GM10266 (cell line): ENCODE results near the gene ZNF578.
"Not testable (repeated sequence)": the region's sequence is repeated elsewhere in the genome, so short reads cannot be mapped to it uniquely, and the experiment has no call there.

Experiments
- DNase-seq: peaks from one replicate; pipeline ENCODE4 v3.0.0; 2012; ENCODE audit errors: extremely low spot score
- CTCF ChIP-seq: IDR thresholded peaks from 2 replicates; pipeline ENCODE4 v1.5.1; 2012; ENCODE audit warnings: mild to moderate bottlenecking, low read depth; ENCODE audit not compliant: control insufficient read depth, insufficient read depth; ENCODE audit errors: missing control alignments

ZNF578 gene

DNA sequence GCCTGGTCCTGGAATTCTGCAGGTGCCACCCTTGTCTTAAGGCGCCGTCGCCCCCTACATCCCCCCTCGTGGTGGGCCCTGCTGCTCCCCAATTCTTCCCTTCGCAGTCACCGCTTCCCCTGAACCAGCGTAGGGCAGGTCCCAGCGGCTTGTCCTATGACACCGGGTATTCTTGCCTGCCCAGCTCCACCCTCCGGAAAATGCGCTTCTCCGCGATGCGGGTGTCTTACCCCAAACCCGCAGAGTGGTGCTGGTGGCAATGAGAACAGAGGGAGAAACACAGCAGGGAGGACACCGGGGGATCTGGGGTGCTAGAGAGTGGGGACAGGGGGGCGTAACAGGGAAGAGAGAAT, 83.1 kb downstream of the ZNF578 start:
- TF ChIP-seq CTCF = no peak
- DNase-seq = no peak

DNA sequence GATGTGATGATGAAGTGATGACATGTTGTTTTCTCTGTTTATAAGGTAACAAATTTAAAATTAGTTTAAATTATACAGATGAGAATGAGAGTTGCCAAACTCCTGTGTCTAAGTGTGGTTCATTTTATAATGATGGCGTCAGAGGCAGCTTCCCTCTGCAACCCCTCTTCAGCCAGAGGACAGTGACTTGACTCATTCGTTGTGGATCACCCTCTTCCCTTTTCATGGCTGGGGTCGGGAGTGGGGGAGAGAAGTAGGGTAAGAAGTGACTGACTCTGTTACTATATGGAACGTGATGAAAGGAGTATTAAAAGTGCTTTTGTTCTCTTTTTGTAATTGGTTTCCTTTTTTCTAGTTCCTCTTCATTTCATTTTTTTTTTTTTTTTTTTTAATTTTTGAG, 85.5 kb downstream of the ZNF578 start:
- DNase-seq = not testable (repeated sequence)

DNA sequence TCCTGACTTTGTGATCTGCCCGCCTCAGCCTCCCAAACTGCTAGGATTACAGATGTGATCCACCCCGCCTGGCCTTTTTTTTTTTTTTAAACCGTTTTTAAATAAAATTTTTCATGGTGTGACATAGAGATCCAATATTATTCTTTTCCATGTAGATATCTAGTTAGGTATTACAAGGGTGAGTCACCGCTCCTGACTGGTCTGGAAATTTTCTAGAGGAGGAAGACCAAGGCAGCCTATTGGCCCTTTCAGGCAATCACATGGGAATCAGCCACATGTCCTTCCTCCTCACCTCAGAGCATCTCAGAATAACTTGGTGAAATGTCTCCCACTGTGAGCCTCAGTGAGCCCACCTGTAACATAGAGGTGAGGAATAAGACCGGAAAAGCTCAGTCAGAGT, 87.8 kb downstream of the ZNF578 start:
- not testable (repeated sequence) for DNase-seq

DNA sequence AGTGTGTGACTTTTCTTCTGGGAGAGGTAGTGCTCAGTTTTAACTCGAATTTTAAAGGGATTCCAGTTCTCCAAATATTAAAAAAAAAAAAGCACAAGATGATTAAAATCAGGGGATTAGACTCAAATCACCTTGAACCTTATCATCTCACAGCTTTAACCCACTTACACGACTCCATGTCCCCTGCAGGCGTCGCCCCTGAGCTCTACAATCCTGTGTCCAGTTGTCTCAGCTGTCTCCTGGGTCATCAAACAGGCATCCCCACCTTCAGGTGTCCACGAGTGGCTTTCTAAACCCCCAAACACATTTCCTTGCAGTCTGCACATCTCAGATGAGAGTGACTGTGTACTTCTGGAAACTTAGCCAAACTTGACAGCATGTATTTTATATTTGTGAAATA, 88.3 kb downstream of the ZNF578 start:
- no peak for TF ChIP-seq CTCF
- DNase-seq = no peak

GRCh38 chr19:52542541-52542940, 89.2 kb downstream of the ZNF578 start:
- not testable (repeated sequence) for DNase-seq

GRCh38 chr19:52542984-52543664, 89.8 kb downstream of the ZNF578 start:
- no peak for TF ChIP-seq CTCF
- peak; percentile 13 for DNase-seq

DNA sequence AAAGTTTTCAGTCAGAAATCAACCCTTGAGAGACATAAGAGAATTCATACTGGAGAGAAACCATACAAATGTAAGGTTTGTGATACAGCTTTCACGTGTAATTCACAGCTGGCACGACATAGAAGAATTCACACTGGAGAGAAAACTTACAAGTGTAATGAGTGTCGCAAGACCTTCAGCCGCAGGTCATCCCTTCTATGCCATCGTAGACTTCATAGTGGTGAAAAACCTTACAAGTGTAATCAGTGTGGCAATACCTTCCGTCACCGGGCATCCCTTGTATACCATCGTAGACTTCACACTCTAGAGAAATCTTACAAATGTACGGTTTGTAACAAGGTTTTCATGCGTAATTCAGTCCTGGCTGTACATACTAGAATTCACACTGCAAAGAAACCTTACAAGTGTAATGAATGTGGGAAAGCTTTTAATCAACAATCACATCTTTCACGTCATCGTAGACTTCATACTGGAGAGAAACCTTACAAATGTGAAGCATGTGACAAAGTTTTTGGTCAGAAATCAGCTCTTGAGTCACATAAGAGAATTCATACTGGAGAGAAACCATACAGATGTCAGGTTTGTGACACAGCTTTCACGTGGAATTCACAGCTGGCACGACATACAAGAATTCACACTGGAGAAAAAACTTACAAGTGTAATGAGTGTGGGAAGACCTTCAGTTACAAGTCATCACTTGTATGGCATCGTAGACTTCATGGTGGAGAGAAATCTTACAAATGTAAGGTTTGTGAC, 101.0 kb downstream of the ZNF578 start:
- no peak for TF ChIP-seq CTCF
- DNase-seq = no peak

- DNase-seq = no peak
- TF ChIP-seq CTCF = no peak
These were observed 104.1 kb downstream of the ZNF578 start for GRCh38 chr19:52557231-52557995.

DNA sequence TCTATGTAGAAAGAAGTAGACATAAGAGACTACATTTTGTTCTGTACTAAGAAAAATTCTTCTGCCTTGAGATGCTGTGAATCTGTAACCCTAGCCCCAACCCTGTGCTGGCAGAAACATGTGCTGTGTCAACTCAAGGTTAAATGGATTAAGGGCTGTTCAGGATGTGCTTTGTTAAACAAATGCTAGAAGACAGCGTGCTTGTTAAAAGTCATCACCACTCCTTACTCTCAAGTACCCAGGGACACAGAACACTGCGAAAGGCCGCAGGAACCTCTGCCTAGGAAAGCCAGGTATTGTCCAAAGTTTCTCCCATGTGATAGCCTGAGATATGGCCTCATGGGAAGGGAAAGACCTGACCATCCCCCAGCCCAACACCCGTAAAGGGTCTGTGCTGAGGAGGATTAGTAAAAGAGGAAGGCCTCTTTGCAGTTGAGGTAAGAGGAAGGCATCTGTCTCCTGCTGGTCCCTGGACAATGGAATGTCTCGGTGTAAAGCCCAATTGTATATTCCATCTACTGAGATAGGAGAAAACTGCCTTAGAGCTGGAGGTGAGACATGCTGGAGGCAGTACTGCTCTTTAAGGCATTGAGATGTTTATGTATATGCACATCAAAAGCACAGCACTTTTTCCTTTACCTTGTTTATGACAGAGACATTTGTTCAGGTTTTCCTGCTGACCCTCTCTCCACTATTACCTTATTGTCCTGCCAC, 105.5 kb downstream of the ZNF578 start:
- DNase-seq = not testable (repeated sequence)

GRCh38 chr19:52561611-52562010, 108.3 kb downstream of the ZNF578 start:
- DNase-seq = not testable (repeated sequence)
